ENCODE measurements around the gene ATG4D.

DNA sequence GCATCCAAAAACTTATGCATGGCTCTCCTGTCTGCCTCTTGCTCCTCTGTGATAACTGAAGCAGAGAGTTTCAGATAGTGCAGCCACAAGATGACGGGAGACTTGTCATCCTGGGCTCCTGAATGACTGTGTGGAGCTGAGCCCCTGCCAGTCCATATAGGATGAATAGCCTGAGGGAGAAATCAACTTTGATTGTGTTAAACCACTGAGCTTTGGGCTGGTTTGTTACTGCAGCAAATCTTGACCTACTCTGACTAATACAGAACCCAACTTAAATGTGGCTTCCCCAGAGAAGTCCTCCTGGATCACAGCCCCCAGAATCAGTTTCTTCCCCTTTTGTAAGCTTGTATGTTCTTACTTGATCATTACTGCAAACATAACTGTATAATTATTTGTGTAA is 11.2 kb upstream of the ATG4D start:
- TF ChIP-seq, protein P1, sequence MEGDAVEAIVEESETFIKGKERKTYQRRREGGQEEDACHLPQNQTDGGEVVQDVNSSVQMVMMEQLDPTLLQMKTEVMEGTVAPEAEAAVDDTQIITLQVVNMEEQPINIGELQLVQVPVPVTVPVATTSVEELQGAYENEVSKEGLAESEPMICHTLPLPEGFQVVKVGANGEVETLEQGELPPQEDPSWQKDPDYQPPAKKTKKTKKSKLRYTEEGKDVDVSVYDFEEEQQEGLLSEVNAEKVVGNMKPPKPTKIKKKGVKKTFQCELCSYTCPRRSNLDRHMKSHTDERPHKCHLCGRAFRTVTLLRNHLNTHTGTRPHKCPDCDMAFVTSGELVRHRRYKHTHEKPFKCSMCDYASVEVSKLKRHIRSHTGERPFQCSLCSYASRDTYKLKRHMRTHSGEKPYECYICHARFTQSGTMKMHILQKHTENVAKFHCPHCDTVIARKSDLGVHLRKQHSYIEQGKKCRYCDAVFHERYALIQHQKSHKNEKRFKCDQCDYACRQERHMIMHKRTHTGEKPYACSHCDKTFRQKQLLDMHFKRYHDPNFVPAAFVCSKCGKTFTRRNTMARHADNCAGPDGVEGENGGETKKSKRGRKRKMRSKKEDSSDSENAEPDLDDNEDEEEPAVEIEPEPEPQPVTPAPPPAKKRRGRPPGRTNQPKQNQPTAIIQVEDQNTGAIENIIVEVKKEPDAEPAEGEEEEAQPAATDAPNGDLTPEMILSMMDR (IDR thresholded peaks at IDR 0.05) = no peak
- TF ChIP-seq POLR2AphosphoS5 (IDR thresholded peaks at IDR 0.05) (no peak), POLR2A (IDR thresholded peaks at IDR 0.05) (no peak)

Data from sigmoid colon (tissue), 4 donors.